SK-N-SH (cell line): ENCODE data around the gene MED27.

ENCODE experiments used
- FOXJ3 ChIP-seq: sonication (generic); formaldehyde crosslinking; IDR thresholded peaks from 2 replicates; pipeline ENCODE4 v1.5.1; 2020; ENCODE audit warnings: mild to moderate bottlenecking, missing genetic modification reagents
- POLR2AphosphoS5 ChIP-seq: IDR thresholded peaks from 2 replicates; pipeline ENCODE4 v1.6.1; 2012; ENCODE audit warnings: low read depth, low read length
- SIN3A ChIP-seq: IDR thresholded peaks from 2 replicates; pipeline ENCODE4 v1.6.1; 2012; ENCODE audit warnings: low read depth, mild to moderate bottlenecking, low read length, moderate library complexity, borderline replicate concordance
- TF ChIP-seq, protein P1 (sequence below): fragments of 200-600 bp; sonication (generic); IDR thresholded peaks from 2 replicates; pipeline ENCODE4 v1.6.1; 2017; ENCODE audit warnings: antibody characterized with exemption, mild to moderate bottlenecking, moderate library complexity

DNA sequence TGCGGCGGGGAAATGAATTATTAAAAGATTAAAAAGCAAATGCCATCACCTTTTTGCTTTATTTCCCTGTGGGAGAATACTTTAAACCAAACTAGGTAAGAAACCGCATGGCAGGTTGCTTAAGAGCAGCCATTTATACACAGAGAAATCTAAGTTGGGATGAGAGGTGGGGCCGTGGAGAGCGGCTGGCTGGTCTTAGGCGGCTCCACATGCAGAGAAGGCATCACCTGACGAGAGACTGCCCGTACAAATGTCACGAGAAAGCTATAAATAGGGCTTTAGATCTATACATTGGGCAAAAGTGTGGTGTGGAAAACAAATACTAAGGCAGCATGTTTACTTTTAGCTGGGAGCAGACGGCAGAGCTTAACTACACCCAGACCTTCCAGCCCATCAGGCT is 39.4 kb downstream of the MED27 start:
- TF ChIP-seq, protein P1, sequence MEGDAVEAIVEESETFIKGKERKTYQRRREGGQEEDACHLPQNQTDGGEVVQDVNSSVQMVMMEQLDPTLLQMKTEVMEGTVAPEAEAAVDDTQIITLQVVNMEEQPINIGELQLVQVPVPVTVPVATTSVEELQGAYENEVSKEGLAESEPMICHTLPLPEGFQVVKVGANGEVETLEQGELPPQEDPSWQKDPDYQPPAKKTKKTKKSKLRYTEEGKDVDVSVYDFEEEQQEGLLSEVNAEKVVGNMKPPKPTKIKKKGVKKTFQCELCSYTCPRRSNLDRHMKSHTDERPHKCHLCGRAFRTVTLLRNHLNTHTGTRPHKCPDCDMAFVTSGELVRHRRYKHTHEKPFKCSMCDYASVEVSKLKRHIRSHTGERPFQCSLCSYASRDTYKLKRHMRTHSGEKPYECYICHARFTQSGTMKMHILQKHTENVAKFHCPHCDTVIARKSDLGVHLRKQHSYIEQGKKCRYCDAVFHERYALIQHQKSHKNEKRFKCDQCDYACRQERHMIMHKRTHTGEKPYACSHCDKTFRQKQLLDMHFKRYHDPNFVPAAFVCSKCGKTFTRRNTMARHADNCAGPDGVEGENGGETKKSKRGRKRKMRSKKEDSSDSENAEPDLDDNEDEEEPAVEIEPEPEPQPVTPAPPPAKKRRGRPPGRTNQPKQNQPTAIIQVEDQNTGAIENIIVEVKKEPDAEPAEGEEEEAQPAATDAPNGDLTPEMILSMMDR, result no peak
- TF ChIP-seq SIN3A, result no peak
- no peak for TF ChIP-seq FOXJ3 (CRISPR knock-in tag)
- no peak for TF ChIP-seq POLR2AphosphoS5
